Fibroblast of gingiva (primary cell): ENCODE measurements around the gene SYNGR1.
"Not testable (repeated sequence)": the region's sequence is repeated elsewhere in the genome, so short reads cannot be mapped to it uniquely, and the experiment has no call there.

Experiments used
- DNase-seq: peaks from one replicate; pipeline ENCODE4 v3.0.0-alpha.2; 2011; ENCODE audit warnings: low read depth

SYNGR1 gene

GRCh38 chr22:39409516-39410029 lies 59.8 kb downstream of the SYNGR1 start:
- no peak for DNase-seq

- peak; percentile 20 for DNase-seq
These were observed 60.5 kb downstream of the SYNGR1 start for GRCh38 chr22:39410264-39410663.

DNA sequence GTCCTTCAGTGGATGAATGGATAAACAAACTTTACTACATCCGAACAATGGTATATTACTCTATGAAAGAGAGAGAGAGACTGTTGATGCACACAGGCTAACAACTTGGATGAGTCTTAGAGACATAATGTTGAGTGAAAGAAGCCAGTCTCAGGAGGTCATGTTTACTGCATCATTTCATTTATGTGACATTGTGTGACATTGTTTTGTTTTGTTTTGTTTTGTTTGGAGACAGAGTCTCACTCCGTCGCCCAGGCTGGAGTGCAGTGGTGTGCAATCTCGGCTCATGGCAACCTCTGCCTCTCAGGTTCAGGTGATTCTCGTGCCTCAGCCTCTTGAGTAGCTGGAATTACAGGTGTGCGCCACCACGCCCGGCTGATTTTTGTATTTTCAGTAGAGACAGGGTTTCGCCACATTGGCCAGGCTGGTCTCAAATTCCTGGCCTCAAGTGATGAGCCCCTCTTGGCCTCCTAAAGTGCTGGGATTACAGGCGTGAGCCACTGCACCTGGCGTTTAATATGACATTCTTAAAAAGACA lies 62.1 kb downstream of the SYNGR1 start:
- DNase-seq, result not testable (repeated sequence)

- DNase-seq, result not testable (repeated sequence)
These were observed 63.4 kb downstream of the SYNGR1 start for GRCh38 chr22:39413204-39413603.

GRCh38 chr22:39414377-39414776 lies 64.6 kb downstream of the SYNGR1 start:
- no peak for DNase-seq

- no peak for DNase-seq
These were observed 65.1 kb downstream of the SYNGR1 start for GRCh38 chr22:39414886-39415285.

DNA sequence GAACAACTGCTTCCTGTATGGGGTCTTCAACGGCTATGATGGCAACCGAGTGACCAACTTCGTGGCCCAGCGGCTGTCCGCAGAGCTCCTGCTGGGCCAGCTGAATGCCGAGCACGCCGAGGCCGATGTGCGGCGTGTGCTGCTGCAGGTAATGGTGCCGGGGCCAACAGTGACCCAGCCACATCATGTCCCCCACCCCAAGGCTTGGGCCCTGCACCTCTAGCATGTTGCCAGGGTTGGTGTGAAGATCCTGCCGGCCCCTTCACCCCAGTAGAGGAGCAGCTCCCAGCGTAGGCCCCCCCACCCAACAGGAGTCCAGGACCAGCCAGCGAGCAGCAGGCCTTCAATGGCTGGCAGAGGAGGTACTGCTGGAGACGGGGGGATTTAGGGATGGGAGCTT lies 65.7 kb downstream of the SYNGR1 start:
- DNase-seq, result no peak

- DNase-seq, result no peak
These were observed 66.5 kb downstream of the SYNGR1 start for GRCh38 chr22:39416319-39416718.

GRCh38 chr22:39417641-39418040 lies 67.8 kb downstream of the SYNGR1 start:
- no peak for DNase-seq

DNA sequence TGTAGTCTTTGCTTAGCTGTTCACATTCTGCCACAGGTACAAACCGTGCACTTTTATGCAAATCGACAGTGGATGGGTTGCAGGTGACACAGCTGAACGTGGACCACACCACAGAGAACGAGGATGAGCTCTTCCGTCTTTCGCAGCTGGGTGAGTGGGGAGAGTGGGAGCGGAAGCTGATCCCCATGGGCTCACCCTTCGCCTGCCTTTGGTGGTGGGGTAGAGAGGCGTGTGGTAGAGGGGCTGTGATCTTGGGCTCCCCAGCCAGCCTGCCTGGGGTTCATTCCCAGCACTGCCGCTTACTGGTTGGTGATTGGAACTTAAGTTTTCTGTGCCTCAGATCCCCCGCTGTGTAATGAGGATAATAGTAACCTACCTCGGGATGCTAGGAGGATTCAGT lies 68.9 kb downstream of the SYNGR1 start:
- no peak for DNase-seq

DNA sequence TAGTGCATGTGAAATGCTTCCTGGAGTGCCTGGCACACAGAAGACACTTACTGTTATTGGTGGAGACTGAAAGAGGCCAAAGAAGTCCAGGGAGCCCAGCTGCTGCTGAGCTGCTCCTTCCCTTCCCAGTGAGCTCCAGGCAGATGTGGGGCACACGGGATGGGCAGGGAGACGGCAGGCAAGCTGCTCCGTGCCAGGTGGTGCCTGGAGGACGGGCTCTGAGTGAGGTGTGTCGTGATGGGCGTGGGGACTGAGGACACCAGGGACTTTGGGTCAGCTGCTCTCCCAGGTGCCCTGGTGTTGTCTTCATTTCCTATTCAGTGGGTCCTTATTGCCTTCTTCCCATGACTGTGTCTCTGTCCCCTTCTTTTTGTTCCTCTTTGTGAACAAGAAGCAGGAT lies 69.3 kb downstream of the SYNGR1 start:
- DNase-seq, result no peak

DNA sequence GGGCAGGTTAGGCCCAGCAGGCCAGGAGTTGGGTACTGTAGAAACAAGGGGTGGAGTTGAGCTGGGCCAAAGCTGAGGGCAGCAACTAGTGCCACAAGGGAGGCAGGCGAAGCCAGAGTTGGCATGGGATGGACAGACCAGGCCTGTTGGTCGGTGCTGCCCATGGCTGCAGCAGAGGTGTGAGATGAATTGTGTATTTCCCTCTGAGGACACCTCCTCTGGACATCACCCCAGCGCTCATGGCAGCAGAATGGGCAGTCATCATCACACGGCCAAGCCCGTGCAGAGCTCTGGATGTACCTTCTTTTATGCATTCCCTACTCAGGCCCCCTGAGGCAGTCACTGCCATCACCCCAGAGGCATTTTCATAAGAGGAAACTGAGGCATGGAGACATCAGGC lies 70.1 kb downstream of the SYNGR1 start:
- DNase-seq, result no peak

DNA sequence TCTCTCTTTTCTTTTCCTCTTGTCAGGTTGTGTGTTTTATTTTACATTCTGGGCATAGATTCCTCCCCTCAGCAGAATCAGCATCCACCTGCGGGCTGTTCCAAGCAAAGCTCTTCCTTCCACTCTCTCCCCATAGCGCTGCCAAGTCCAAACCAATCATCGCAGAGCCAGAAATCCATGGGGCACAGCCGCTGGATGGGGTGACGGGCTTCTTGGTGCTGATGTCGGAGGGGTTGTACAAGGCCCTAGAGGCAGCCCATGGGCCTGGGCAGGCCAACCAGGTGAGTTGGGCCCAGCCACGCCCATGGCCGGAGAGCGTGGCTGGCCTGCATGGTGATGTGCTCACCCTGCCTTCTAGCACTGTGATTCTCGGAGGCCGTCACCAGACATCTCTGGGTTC lies 71.9 kb downstream of the SYNGR1 start:
- no peak for DNase-seq

GRCh38 chr22:39422101-39422500 lies 72.3 kb downstream of the SYNGR1 start:
- DNase-seq, result no peak

DNA sequence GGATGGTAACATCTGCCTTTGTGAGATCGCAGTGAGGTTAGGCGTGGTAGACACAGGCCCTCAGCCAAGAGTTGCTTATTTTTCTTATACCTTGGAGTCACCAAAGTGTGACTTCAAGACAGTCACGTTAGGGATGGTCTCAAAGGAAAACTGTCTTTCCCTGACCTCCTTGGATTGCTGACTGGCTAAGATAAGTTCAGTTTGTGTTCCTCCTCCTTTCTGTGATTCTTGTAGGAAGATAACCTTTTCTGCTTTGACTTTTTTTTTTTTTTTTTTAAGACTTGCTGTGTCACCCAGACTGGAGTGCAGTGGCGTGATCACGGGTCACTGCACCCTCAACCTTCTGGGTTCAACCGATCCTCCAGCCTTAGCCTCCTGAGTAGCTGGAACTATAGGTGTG lies 72.9 kb downstream of the SYNGR1 start:
- DNase-seq, result no peak

- DNase-seq, result no peak
These were observed 74.2 kb downstream of the SYNGR1 start for GRCh38 chr22:39423976-39424375.

- no peak for DNase-seq
These were observed 76.7 kb downstream of the SYNGR1 start for GRCh38 chr22:39426380-39427043.

GRCh38 chr22:39427751-39428596 lies 78.2 kb downstream of the SYNGR1 start:
- no peak for DNase-seq

DNA sequence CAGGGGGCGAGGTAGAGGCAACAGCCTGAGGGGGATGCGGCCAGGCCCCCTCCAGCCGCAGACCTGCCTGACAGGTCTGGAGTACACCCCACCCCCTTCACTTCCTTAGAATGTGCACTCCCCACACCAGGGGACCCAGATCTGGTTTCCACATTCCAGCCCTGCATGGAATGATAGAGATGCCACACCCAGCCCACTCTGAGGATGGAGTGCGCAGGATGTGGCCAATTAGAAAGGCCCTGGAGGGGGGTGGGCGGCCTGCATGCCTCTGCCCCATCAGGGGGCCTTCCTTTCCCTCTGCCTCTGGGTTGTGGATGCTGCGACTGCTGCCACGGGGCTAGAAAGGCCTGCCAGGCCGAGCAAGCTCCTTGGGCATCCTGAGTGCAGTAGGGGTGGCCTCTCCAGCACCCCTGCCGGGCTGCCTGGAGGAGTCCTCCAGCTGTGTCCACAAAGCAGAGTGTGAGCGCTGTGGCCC lies 78.8 kb downstream of the SYNGR1 start:
- DNase-seq, result no peak

GRCh38 chr22:39429186-39429585 lies 79.4 kb downstream of the SYNGR1 start:
- no peak for DNase-seq

DNA sequence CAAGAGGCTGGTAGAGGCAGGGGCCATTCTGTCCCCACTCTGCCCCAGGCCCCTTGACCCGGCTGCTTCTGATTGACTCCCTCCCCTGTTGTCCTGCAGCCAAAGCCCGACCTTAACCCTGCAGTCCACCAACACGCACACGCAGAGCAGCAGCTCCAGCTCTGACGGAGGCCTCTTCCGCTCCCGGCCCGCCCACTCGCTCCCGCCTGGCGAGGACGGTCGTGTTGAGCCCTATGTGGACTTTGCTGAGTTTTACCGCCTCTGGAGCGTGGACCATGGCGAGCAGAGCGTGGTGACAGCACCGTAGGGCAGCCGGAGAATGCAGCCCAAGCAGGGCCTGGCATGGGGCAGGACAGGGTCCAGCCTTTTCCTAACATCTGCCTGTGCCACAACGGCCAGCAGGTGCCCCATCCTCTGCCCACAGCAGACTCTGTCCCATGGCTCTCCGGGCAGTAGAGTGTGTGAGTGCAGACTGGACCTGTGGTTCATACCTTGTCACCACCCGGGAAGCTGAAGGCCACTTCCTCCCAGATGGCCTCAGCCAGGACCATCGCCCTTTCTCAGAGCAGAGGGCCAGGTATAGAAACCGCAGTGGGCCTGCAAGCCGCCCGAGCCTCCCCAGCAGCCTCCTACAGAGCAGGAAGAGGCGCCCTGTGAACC lies 80.3 kb downstream of the SYNGR1 start:
- no peak for DNase-seq

- no peak for DNase-seq
These were observed 80.9 kb downstream of the SYNGR1 start for GRCh38 chr22:39430576-39431150.
